MM.1S (cell line): ENCODE results near the gene CMIP.

Experiments used
- DNase-seq: peaks from one replicate; pipeline ENCODE4 v3.0.0-alpha.2; 2015
- H2AFZ ChIP-seq: fragments of 300-600 bp; sonication (generic); 2 replicates; pipeline ENCODE4 v1.6.0; 2016; ENCODE audit warnings: antibody characterized with exemption, low read length
- H3F3A ChIP-seq: fragments of 300-600 bp; sonication (generic); 2 replicates; pipeline ENCODE4 v1.6.1; 2016; ENCODE audit warnings: mild to moderate bottlenecking, antibody characterized with exemption, low read length, moderate library complexity, mixed read lengths; ENCODE audit not compliant: insufficient read depth
- H3K27ac ChIP-seq: fragments of 300-600 bp; sonication (generic); 2 replicates; pipeline ENCODE4 v1.5.1; 2016; ENCODE audit warnings: mild to moderate bottlenecking, low read length
- H3K27me3 ChIP-seq: fragments of 300-600 bp; sonication (generic); replicated peaks from 2 replicates; pipeline ENCODE4 v1.6.0; 2016; ENCODE audit warnings: low read length; ENCODE audit not compliant: insufficient read depth
- H3K36me3 ChIP-seq: fragments of 300-600 bp; sonication (generic); replicated peaks from 2 replicates; pipeline ENCODE4 v1.6.1; 2016; ENCODE audit warnings: mild to moderate bottlenecking, low read length, mixed read lengths; ENCODE audit not compliant: insufficient read depth
- H3K4me1 ChIP-seq: fragments of 300-600 bp; sonication (generic); 2 replicates; pipeline ENCODE4 v1.6.1; 2016; ENCODE audit warnings: low read length, mixed read lengths
- H3K4me2 ChIP-seq: fragments of 300-600 bp; sonication (generic); 2 replicates; pipeline ENCODE4 v1.6.0; 2016; ENCODE audit warnings: low read depth, low read length
- H3K4me3 ChIP-seq: fragments of 300-600 bp; sonication (generic); 2 replicates; pipeline ENCODE4 v1.5.1; 2016; ENCODE audit warnings: low read length, mixed read lengths
- H3K79me2 ChIP-seq: fragments of 300-600 bp; sonication (generic); 2 replicates; pipeline ENCODE4 v1.6.1; 2016; ENCODE audit warnings: mixed run types, low read length, mixed read lengths
- H3K9ac ChIP-seq: fragments of 300-600 bp; sonication (generic); 2 replicates; pipeline ENCODE4 v1.6.1; 2016; ENCODE audit warnings: low read length, mixed read lengths
- H3K9me2 ChIP-seq: fragments of 300-600 bp; sonication (generic); replicated peaks from 2 replicates; pipeline ENCODE4 v1.6.1; 2016; ENCODE audit warnings: mild to moderate bottlenecking, low read length, mixed read lengths; ENCODE audit not compliant: insufficient read depth
- H3K9me3 ChIP-seq: fragments of 300-600 bp; sonication (generic); replicated peaks from 2 replicates; pipeline ENCODE4 v1.6.1; 2016; ENCODE audit warnings: mild to moderate bottlenecking, low read length, mixed read lengths; ENCODE audit not compliant: insufficient read depth
- H4K20me1 ChIP-seq: fragments of 300-600 bp; sonication (generic); 2 replicates; pipeline ENCODE4 v1.6.1; 2016; ENCODE audit warnings: mild to moderate bottlenecking, low read length, moderate library complexity, mixed read lengths; ENCODE audit not compliant: insufficient read depth
- CTCF ChIP-seq: fragments of 300-600 bp; sonication (generic); IDR thresholded peaks from 2 replicates; pipeline ENCODE4 v1.5.1; 2016; ENCODE audit warnings: antibody characterized with exemption, low read length, mixed read lengths
- EZH2 ChIP-seq: fragments of 300-600 bp; sonication (generic); optimal IDR thresholded peaks from 2 replicates; pipeline ENCODE3; 2017; ENCODE audit warnings: low read depth, mild to moderate bottlenecking, antibody characterized with exemption, low read length, mixed read lengths
- EZH2phosphoT487 ChIP-seq: fragments of 300-600 bp; sonication (generic); IDR thresholded peaks from 2 replicates; pipeline ENCODE4 v1.6.1; 2018; ENCODE audit warnings: antibody characterized with exemption, low read length

The CMIP gene

DNA sequence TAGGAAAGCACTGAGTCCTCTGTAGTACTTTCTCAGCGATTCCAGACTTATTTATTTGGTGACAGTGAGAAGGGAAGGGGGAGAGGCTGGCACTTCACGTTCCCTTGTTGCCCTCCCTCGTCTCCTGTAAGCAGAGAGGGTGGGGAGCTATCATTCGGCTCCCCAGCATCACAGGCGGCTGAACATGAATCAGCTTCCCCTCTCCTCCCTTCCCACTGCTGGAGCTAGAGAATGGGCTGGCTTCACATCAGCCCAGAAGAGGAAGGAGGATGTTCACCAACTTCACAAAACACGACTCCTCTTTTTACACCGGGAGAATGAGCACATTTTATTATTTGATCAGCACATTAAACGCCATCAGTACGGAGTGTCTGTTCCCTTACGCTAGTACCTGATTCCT is 6.7 kb upstream of the CMIP start:
- H3K4me3 ChIP-seq = no peak overlapping the region
- H3F3A ChIP-seq = peaks cover 5% of the 10 kb centered on the region
- H3K4me1 ChIP-seq = peaks cover 3% of the 10 kb centered on the region; the same call in 1 of the 2 replicates
- H2AFZ ChIP-seq = no peak overlapping the region
- no peaks in the 10 kb centered on the region for H3K79me2 ChIP-seq
- H3K9me2 ChIP-seq = no peaks in the 10 kb centered on the region
- H3K36me3 ChIP-seq = no peaks in the 10 kb centered on the region
- TF ChIP-seq EZH2 = no peak
- no peak for TF ChIP-seq CTCF
- no peak for TF ChIP-seq EZH2phosphoT487
- no peak overlapping the region for H3K9ac ChIP-seq
- no peak overlapping the region for H3K27ac ChIP-seq
- H3K4me2 ChIP-seq = no peak overlapping the region
- H3K9me3 ChIP-seq = no peaks in the 10 kb centered on the region
- DNase-seq = no peak
- no peaks in the 10 kb centered on the region for H3K27me3 ChIP-seq
- H4K20me1 ChIP-seq = no peaks in the 10 kb centered on the region

DNA sequence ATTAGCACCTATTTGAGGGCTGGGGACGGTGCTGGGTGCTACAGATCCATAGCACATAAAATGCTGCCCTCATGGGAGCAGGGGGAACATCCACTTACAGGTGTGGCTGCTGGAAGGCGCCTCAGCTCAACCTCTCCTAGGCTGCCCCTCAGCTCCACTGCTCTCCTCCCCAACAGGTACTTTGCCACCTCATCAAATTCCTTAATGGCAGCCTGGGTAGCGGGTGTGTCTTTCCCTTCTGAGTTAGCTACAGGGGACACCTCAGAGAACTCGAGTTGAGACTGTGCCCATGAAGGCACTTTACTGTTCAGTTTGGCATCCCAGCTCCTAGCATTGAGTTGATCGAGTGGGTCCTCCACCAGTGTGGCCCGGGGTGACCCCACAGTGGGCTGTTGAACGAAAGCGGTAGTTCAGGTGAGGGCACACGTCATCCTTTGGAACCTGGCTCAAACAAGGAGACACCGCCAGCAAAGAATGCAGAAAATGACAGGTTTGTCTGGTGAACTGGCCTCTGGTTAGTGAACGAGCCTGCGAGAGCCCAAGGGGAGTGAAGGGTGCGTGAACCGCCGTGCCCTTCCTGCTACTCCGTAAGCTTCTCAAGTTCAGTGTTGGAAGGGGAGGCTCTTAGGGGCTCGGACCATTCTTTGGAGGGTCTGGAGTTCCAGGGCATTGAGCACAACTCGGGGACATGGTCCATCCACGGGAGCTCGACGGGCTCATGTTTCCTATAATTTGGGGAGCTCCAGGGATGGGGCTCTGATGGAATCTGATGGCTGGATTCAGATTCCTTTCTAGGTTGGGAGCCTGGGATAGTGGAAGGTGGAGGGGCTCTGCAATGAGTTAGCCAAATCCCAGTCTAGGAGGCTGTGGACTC is 3.5 kb upstream of the CMIP start:
- Histone ChIP-seq H2AFZ (no peak overlapping the region), H3K4me1 (no peaks in the 10 kb centered on the region), H3K4me3 (no peak overlapping the region), H3K9ac (no peak overlapping the region), H3K9me2 (no peaks in the 10 kb centered on the region), H3K9me3 (no peaks in the 10 kb centered on the region), H3K79me2 (peaks cover 10% of the 10 kb centered on the region), H3K4me2 (no peak overlapping the region), H3F3A (no peaks in the 10 kb centered on the region), H3K27ac (no peak overlapping the region), H4K20me1 (no peaks in the 10 kb centered on the region), H3K27me3 (no peaks in the 10 kb centered on the region), H3K36me3 (no peaks in the 10 kb centered on the region)
- no peak for TF ChIP-seq EZH2phosphoT487
- TF ChIP-seq CTCF = no peak
- DNase-seq = no peak

GRCh38 chr16:81442220-81442915 is 2.2 kb upstream of the CMIP start:
- H3K4me1 ChIP-seq = no peaks in the 10 kb centered on the region
- H3K4me3 ChIP-seq = no peak overlapping the region
- no peak overlapping the region for H3K9ac ChIP-seq
- no peaks in the 10 kb centered on the region for H3F3A ChIP-seq
- no peaks in the 10 kb centered on the region for H3K27me3 ChIP-seq
- H3K9me3 ChIP-seq = no peaks in the 10 kb centered on the region
- peaks cover 22% of the 10 kb centered on the region for H3K79me2 ChIP-seq
- H3K36me3 ChIP-seq = no peaks in the 10 kb centered on the region
- H3K9me2 ChIP-seq = no peaks in the 10 kb centered on the region
- H2AFZ ChIP-seq = no peak overlapping the region
- no peaks in the 10 kb centered on the region for H4K20me1 ChIP-seq
- H3K4me2 ChIP-seq = no peak overlapping the region
- H3K27ac ChIP-seq = no peak overlapping the region
- DNase-seq = no peak
- TF ChIP-seq CTCF = no peak
- no peak for TF ChIP-seq EZH2phosphoT487
- TF ChIP-seq EZH2 = no peak
